ENCODE results near the gene UBE2R2. TPM values are rescaled to one million over a fixed set of nuclear protein-coding genes. Genes with fewer than 3 reads are reported as not detected.

UBE2R2 gene
- total and polyA plus RNA-seq, 2 of the 4 experiments (the other 2 are of a cell fraction), result 12.7 to 24.8 TPM

GRCh38 chr9:33926746-33927485 is 110.0 kb downstream of the UBE2R2 start:
- H4K20me1 ChIP-seq (ENCODE audit: insufficient read depth, low read length), result 0 out of 2 replicates have a peak, but pooled peaks cover 10% of the 10 kb centered on the region
- intact Hi-C loops (cut with micrococcal nuclease), result loop anchor here (5.0 to 10.0 kb wide), 2 partner anchors 302 to 450 kb away; partner anchors contain the start of gene MYORG
- TF ChIP-seq ELK1 (IDR thresholded peaks at IDR 0.05; ENCODE audit: borderline replicate concordance, low read depth, low read length) (no peak), MAFK (IDR thresholded peaks at IDR 0.05; ENCODE audit: low read depth, low read length) (no peak), CTCF (conservative IDR thresholded peaks at IDR 0.05; ENCODE audit: low read depth, low read length) (no peak), USF2 (IDR thresholded peaks at IDR 0.05; ENCODE audit: low read depth, low read length) (no peak), CEBPB (IDR thresholded peaks at IDR 0.05; ENCODE audit: low read depth, low read length) (no peak), FOS (IDR thresholded peaks at IDR 0.05; ENCODE audit: low read depth, low read length) (no peak), RFX5 (IDR thresholded peaks at IDR 0.05; ENCODE audit: low read depth, low read length) (no peak), RCOR1 (IDR thresholded peaks at IDR 0.05; ENCODE audit: insufficient replicate concordance, low read length) (no peak), MXI1 (IDR thresholded peaks at IDR 0.05; ENCODE audit: borderline replicate concordance, low read depth, low read length) (no peak), BHLHE40 (IDR thresholded peaks at IDR 0.05; ENCODE audit: low read depth, low read length) (no peak), RAD21 (IDR thresholded peaks at IDR 0.05; ENCODE audit: low read length) (no peak), MAZ (IDR thresholded peaks at IDR 0.05; ENCODE audit: borderline replicate concordance, low read depth, low read length) (no peak), POLR2A (IDR thresholded peaks at IDR 0.05; ENCODE audit: low read depth, low read length) (no peak), NFE2L2 (IDR thresholded peaks at IDR 0.05; ENCODE audit: low read depth, low read length) (no peak), CHD1 (IDR thresholded peaks at IDR 0.05; ENCODE audit: low read depth, low read length) (no peak)

More at GRCh38 chr9:33926746-33927485, 110.0 kb downstream of the UBE2R2 start:
- Histone ChIP-seq H3K4me2 (ENCODE audit: low read depth, low read length) (no peak overlapping the region), H2BK120ac (ENCODE audit: low read depth, low read length) (no peak overlapping the region), H3K27me3 (ENCODE audit: control insufficient read depth, insufficient read depth, low read length) (no peaks in the 10 kb centered on the region), H3K23ac (ENCODE audit: low read depth, low read length) (no peak overlapping the region), H4K5ac (ENCODE audit: low read depth, low read length) (no peak overlapping the region), H4K8ac (ENCODE audit: low read depth in 2 of 2, low read length in 2 of 2) (no peak overlapping the region), H2BK20ac (ENCODE audit: low read depth, low read length) (no peak overlapping the region), H3K4me3 (ENCODE audit: insufficient read depth, low read depth, low read length) (no peak overlapping the region), H3K79me1 (ENCODE audit: low read depth in 1 of 2, low read length in 2 of 2) (peaks cover 14 to 53% of the 10 kb centered on the region in 2 experiments), H4K91ac (ENCODE audit: insufficient read depth, low read depth, low read length) (no peak overlapping the region), H3K9me3 (ENCODE audit: control insufficient read depth, insufficient read depth, low read length) (no peaks in the 10 kb centered on the region), H2AFZ (replicated peaks; ENCODE audit: low read length, poor library complexity) (no peak overlapping the region), H3K56ac (ENCODE audit: extremely low read depth, insufficient read depth, low read length) (no peak overlapping the region), H3K36me3 (ENCODE audit: control insufficient read depth, insufficient read depth, low read length) (peaks cover 70% of the 10 kb centered on the region), H3K14ac (replicated peaks; ENCODE audit: low read depth, low read length) (no peak overlapping the region), H2AK5ac (ENCODE audit: low read depth, low read length) (no peak overlapping the region), H2BK5ac (ENCODE audit: low read depth, low read length, poor library complexity, severe bottlenecking) (no peak overlapping the region), H3K4me1 (ENCODE audit: control insufficient read depth, insufficient read depth, low read length) (no peaks in the 10 kb centered on the region), H3K18ac (ENCODE audit: low read depth, low read length) (no peak overlapping the region), H3K4ac (ENCODE audit: low read depth, low read length) (no peak overlapping the region), H3K9me1 (ENCODE audit: insufficient read depth, low read length) (peaks cover 9% of the 10 kb centered on the region), H2BK15ac (ENCODE audit: low read depth, low read length) (no peak overlapping the region), H3K9ac (ENCODE audit: low read depth, low read length) (no peak overlapping the region), H2AK9ac (replicated peaks; ENCODE audit: low read depth, low read length, poor library complexity) (no peak overlapping the region), H3K27ac (ENCODE audit: insufficient read depth, low read length) (no peak overlapping the region)
- dilution Hi-C loops (cut with HindIII; ENCODE audit: low sequenced_read_pairs, unreplicated experiment) (no loop called here), in situ Hi-C loops (cut with MboI; ENCODE audit: low sequenced_read_pairs) (no loop called here)
- ATAC-seq (ENCODE audit: low read depth), result no peak
- ChIA-PET POLR2A (ENCODE audit: unreplicated experiment) (no interaction called here), CTCF (interaction anchor here (2.6 kb wide), 1 partner anchor 147 kb away, joined by 9 read pairs; no protein-coding TSS in a partner anchor)
- no TSS peak for BruUV-seq (replicated peaks)
- DNase-seq, result no peak
- WGBS, 2 experiments (ENCODE audit: extremely low coverage in 2 of 2, insufficient read length in 1 of 2), result 94% methylated on average over 5 of the region's 17 CpGs; no CpG with 5 or more reads in 1 of the 2 experiments
